ENCODE results near the gene ADK.

ADK gene

DNA sequence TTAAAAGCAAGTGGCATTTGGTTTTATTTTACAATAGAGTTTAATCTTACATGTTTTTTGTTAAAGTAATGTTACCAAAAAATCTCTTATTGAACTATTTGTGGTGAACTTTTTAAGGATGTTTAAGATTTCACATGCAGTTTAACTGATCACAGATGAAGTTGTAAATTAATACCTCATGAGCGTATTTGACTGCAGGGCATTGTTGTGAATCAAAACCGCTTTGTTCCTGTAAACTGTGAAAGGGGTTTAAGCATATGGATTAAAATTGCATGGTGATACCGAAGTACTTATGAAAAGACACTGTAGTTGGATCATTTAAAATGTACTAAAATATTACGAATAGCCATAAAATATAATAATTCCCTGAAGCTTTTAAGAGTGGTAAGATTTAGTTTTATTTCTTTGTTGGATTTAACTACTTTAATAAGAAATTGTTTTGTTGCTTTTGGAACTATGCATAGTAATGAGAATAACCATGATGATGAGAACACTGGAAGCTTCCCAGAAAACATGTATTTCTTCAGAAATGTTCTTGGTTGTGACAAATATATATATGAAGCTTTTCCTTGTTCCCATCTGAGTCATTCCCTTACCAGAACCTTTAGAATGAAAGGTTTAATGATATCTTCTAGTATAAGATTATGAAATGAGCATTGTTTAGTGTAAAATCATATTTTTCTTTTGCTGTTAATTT is 131.3 kb downstream of the ADK start:
- H3K4me3 ChIP-seq (ENCODE audit: low read depth, low read length): no peak overlapping the region
- no peak for TF ChIP-seq CTCF (IDR thresholded peaks at IDR 0.05; ENCODE audit: low read depth, low read length, missing control alignments)
- DNase-seq (ENCODE audit: low read depth): peak; percentile 28
- in situ Hi-C loops (cut with HindIII; ENCODE audit: low sequenced_read_pairs): no loop called here

GRCh38 chr10:74282848-74283210 is 131.8 kb downstream of the ADK start:
- TF ChIP-seq CTCF (IDR thresholded peaks at IDR 0.05; ENCODE audit: low read depth, low read length, missing control alignments): no peak
- H3K4me3 ChIP-seq (ENCODE audit: low read depth, low read length): no peak overlapping the region
- in situ Hi-C loops (cut with HindIII; ENCODE audit: low sequenced_read_pairs): no loop called here
- no peak for DNase-seq (ENCODE audit: low read depth)

DNA sequence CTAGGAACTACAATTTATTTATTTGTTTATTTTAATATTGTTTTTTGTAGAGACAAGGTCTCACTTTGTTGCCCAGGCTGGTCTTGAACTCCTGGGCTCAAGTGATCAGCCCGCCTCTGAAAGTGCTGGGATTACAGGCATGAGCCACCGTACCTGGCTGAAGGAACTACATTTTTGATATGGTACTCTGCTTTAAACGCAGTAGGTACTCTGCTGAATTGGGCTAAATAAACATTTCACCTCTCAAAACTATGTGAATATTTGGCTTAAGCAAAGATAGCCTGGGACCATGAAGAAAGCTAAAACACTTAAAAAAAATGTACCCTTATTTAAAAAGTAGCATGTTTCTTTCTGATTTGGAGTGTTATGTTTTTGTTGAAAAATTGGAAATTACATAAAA is 138.2 kb downstream of the ADK start:
- TF ChIP-seq CTCF (IDR thresholded peaks at IDR 0.05; ENCODE audit: low read depth, low read length, missing control alignments): no peak
- no peak overlapping the region for H3K4me3 ChIP-seq (ENCODE audit: low read depth, low read length)
- no peak for DNase-seq (ENCODE audit: low read depth)
- in situ Hi-C loops (cut with HindIII; ENCODE audit: low sequenced_read_pairs): no loop called here

DNA sequence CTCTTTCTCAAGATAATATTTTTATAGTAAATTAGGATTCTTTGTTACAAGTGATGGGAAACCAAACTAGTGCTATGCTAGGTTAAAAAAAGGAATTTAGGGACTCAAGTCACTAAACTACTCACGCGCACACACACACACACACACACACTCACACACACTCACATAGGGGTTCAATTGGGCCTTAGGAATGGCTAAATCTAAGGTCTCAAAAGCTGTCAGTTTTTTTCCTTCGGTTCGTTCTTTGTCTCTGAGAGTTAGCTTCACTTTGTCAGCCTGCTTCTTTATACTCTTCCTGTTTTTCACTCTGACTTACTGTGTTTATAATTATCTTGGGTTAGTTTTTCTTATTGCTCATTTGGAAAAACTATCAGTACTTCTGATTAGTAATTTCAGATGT is 138.9 kb downstream of the ADK start:
- in situ Hi-C loops (cut with HindIII; ENCODE audit: low sequenced_read_pairs): no loop called here
- no peak overlapping the region for H3K4me3 ChIP-seq (ENCODE audit: low read depth, low read length)
- no peak for DNase-seq (ENCODE audit: low read depth)
- no peak for TF ChIP-seq CTCF (IDR thresholded peaks at IDR 0.05; ENCODE audit: low read depth, low read length, missing control alignments)

DNA sequence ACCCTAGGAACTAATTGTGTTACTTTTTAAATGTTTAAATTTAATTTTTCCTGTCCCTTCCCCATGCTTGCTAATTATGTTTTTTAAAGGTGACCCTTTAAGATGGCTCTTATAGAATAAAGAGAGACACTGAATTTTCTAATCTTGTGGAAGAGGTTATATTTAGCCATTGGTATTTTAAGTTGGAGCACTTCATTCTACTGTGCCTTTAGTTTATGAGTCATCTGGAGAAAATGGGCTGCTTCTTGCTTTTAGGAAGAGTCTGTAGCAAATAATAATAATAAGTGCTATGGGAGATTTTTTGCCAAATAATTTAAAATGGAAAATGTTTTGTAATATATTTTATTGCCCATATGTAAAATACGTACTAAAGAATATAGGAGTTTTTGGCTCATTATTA is 139.7 kb downstream of the ADK start:
- TF ChIP-seq CTCF (IDR thresholded peaks at IDR 0.05; ENCODE audit: low read depth, low read length, missing control alignments): no peak
- peak; percentile 33 for DNase-seq (ENCODE audit: low read depth)
- in situ Hi-C loops (cut with HindIII; ENCODE audit: low sequenced_read_pairs): no loop called here
- H3K4me3 ChIP-seq (ENCODE audit: low read depth, low read length): no peak overlapping the region

- no peak for TF ChIP-seq CTCF (IDR thresholded peaks at IDR 0.05; ENCODE audit: low read depth, low read length, missing control alignments)
- in situ Hi-C loops (cut with HindIII; ENCODE audit: low sequenced_read_pairs): no loop called here
- peak; percentile 75 for DNase-seq (ENCODE audit: low read depth)
- H3K4me3 ChIP-seq (ENCODE audit: low read depth, low read length): no peak overlapping the region
Measured at GRCh38 chr10:74292871-74293427, 141.9 kb downstream of the ADK start.
